ENCODE results near the gene COX19.

The COX19 gene, protein sequence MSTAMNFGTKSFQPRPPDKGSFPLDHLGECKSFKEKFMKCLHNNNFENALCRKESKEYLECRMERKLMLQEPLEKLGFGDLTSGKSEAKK

DNA sequence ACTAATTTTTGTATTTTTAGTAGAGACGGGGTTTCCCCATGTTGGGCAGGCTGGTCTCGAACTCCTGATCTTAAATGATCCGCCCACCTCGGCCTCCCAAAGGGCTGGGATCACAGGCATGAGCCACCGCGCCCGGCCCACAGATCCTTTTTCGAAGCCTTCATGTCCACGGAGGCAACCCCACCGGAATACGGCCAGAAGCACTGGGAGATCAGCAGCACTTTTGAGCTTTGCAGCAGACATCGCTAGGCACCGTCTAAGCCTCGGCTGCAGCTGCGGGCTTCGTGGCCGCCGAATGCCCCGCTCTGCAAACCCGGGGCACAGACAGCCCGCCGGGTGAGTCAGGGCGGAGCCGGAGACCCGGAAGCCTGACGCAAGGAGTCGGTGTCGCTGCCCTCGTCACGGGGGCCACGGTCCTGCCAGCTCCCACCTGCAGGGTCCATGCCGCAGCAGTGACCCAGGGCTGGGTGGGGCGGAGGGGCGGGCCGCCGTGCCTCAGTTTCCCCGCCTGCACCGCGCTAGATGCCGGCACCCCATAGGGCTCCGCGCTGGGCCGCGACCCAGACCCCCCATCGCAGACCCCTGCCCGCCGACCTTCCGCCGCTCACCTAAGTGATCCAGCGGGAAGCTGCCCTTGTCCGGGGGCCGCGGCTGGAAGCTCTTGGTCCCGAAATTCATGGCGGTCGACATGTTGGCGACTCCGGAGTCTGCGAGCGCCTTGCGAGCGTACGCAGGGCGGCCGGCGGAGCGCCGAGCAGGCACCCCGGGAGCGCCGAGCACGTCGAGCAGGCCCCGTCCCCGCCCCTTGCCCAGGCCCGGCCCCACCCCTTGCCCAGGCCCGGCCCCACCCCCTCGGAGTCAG is at the start of gene COX19:
COX19 (minus strand) TSS at position 730 of the 862 bp plus-strand sequence; CDS start at position 690, 40 bp downstream.
- no peaks in the 10 kb centered on the region for H3K27me3 ChIP-seq (ENCODE audit: insufficient read depth, low read length)
- H3K4me3 ChIP-seq (ENCODE audit: low read depth, low read length): peak within 1 kb of the TSS; percentile 91
- peaks cover 9% of the 10 kb centered on the region for H3K4me1 ChIP-seq (ENCODE audit: control insufficient read depth, insufficient read depth, low read length, unreplicated experiment)
- H3K27ac ChIP-seq (ENCODE audit: low read depth, low read length): peak within 1 kb of the TSS; percentile 86
- H3K79me2 ChIP-seq (ENCODE audit: control insufficient read depth, insufficient read depth, low read length, unreplicated experiment): peaks cover 44% of the 10 kb centered on the region
- H2AFZ ChIP-seq (ENCODE audit: low read length, unreplicated experiment): peak within 1 kb of the TSS; percentile 77
- H3K36me3 ChIP-seq (ENCODE audit: insufficient read depth, low read length): peaks cover 19% of the 10 kb centered on the region

DNA sequence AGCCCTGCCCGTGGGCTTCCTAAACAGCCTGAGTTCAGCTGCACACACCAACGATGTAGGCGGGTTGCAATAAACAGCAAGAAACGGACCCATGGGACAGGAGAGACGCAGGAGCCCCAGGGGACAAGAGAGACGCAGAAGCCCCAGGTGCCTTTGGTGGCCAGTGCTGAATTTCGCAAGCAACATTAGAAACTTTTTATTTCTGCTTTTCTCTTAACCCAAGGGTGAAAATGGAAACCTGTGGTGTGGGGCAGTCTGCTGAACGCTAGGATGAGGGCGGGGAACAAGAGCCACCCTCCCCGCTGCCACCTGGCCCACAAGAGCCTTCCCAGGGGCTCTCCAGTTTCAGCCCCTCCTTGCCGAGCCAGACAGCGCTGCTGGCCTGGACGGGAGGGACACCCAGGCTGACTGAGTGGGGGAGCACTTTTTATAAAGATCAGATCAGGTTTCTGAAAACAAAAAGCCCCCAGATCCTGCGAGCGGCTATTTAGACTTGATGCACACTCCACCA is 49.0 kb upstream of the COX19 start:
- no peak overlapping the region for H3K27ac ChIP-seq (ENCODE audit: low read depth, low read length)
- H3K27me3 ChIP-seq (ENCODE audit: insufficient read depth, low read length): no peaks in the 10 kb centered on the region
- no peak overlapping the region for H2AFZ ChIP-seq (ENCODE audit: low read length, unreplicated experiment)
- H3K79me2 ChIP-seq (ENCODE audit: control insufficient read depth, insufficient read depth, low read length, unreplicated experiment): peaks cover 39% of the 10 kb centered on the region
- H3K4me3 ChIP-seq (ENCODE audit: low read depth, low read length): no peak overlapping the region
- peaks cover 37% of the 10 kb centered on the region; the same call in 1 of the 2 replicates for H3K36me3 ChIP-seq (ENCODE audit: insufficient read depth, low read length)
- H3K4me1 ChIP-seq (ENCODE audit: control insufficient read depth, insufficient read depth, low read length, unreplicated experiment): peaks cover 16% of the 10 kb centered on the region

DNA sequence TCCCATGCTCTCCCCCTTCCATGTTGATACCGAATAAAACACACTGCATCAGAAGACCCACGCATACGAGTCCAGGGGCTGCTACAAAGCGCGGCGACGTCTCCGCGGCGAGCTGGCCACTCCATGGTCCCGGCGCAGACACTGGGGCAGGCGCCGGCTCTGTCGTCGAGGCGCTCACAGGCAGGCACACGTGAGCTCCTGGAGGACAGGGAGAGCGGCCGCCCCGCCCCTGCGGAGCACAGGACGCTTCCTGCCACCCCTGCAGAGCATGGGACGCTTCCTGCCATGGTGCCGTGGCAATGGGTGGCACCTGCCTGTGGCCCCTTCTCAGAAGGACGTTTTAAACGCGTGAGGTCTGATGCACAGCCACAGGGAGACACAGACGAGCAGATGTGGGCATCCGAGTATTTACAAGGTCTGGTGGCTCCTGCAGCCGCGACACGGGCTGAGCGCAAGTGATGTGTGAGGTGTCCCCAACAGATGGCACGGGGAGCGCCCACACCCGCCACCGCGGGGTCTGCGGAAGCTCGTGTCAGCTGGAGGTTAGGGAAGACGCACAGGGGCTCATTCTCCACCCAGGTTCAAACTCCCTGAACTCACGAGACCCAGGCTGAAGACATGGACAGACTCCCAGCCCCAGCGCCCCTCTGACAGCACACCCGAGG is 47.6 kb upstream of the COX19 start:
- Histone ChIP-seq H3K27me3 (ENCODE audit: insufficient read depth, low read length) (no peaks in the 10 kb centered on the region), H2AFZ (ENCODE audit: low read length, unreplicated experiment) (no peak overlapping the region), H3K4me3 (ENCODE audit: low read depth, low read length) (no peak overlapping the region), H3K4me1 (ENCODE audit: control insufficient read depth, insufficient read depth, low read length, unreplicated experiment) (peaks cover 8% of the 10 kb centered on the region), H3K79me2 (ENCODE audit: control insufficient read depth, insufficient read depth, low read length, unreplicated experiment) (peaks cover 39% of the 10 kb centered on the region), H3K36me3 (ENCODE audit: insufficient read depth, low read length) (peaks cover 37% of the 10 kb centered on the region; the same call in 1 of the 2 replicates), H3K27ac (ENCODE audit: low read depth, low read length) (no peak overlapping the region)

DNA sequence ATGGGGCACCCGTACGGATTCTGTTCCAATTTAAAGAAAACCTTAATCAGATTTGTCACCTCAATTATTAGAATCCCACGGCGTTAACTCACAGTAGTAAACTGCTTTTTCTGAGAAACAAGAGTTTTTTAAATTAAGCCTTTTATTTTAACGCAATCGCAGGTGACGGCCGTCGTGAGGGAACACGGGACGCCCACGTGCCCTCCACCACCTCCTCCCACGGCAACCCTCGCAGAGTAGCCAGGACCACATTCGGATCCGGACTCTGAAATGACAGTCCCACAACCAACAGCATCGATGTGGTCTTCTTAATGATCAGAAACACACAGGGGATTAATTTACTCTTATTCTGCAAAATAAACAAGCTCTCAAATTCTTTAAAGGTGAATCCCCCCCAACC is 47.0 kb upstream of the COX19 start:
- Histone ChIP-seq H3K4me3 (ENCODE audit: low read depth, low read length) (no peak overlapping the region), H3K27ac (ENCODE audit: low read depth, low read length) (no peak overlapping the region), H3K36me3 (ENCODE audit: insufficient read depth, low read length) (peaks cover 37% of the 10 kb centered on the region; the same call in 1 of the 2 replicates), H3K27me3 (ENCODE audit: insufficient read depth, low read length) (no peaks in the 10 kb centered on the region), H3K4me1 (ENCODE audit: control insufficient read depth, insufficient read depth, low read length, unreplicated experiment) (peaks cover 8% of the 10 kb centered on the region), H3K79me2 (ENCODE audit: control insufficient read depth, insufficient read depth, low read length, unreplicated experiment) (peaks cover 35% of the 10 kb centered on the region), H2AFZ (ENCODE audit: low read length, unreplicated experiment) (no peak overlapping the region)

DNA sequence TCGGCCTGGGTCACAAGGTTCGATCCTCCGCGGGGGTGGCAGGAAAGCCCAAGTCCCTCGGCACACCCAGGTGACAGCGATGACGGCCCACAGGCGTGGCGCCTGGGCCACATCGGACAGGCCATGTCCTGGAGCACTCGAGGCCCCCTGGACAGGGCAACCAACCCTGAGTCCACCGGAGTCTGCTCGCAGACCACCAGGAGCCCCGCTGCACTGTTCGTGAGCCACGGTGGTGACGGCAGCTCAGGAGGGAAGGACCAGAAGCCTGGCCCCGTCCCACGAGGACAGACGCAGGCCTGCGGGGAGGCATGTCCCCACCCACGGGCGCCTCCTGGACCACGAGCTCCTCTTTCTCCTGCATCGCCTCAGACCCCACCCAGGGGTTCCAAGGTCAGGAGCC is 46.6 kb upstream of the COX19 start:
- Histone ChIP-seq H3K4me1 (ENCODE audit: control insufficient read depth, insufficient read depth, low read length, unreplicated experiment) (peaks cover 5% of the 10 kb centered on the region), H3K79me2 (ENCODE audit: control insufficient read depth, insufficient read depth, low read length, unreplicated experiment) (peaks cover 30% of the 10 kb centered on the region), H3K27me3 (ENCODE audit: insufficient read depth, low read length) (no peaks in the 10 kb centered on the region), H2AFZ (ENCODE audit: low read length, unreplicated experiment) (no peak overlapping the region), H3K4me3 (ENCODE audit: low read depth, low read length) (no peak overlapping the region), H3K36me3 (ENCODE audit: insufficient read depth, low read length) (peaks cover 37% of the 10 kb centered on the region; the same call in 1 of the 2 replicates), H3K27ac (ENCODE audit: low read depth, low read length) (no peak overlapping the region)

DNA sequence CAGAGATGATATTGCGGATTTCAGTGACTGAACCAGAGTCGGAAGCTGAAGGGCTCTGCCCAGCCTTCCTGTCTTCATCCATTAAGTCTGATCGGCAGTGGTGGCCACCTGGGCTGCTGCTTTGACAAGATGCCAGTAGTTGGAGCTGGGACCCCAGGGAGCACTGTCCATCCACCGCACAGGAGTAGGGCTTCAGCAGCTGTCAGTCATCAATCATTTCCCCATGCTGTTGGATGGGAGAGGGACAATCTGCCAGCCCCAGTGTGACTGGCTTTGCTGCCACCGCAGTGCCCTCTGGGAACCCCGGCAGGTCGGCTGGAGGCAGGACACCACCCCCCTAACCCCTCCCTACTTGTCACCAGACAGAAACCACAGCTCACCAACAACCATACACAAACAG is 46.0 kb upstream of the COX19 start:
- H3K4me3 ChIP-seq (ENCODE audit: low read depth, low read length): no peak overlapping the region
- H2AFZ ChIP-seq (ENCODE audit: low read length, unreplicated experiment): no peak overlapping the region
- H3K36me3 ChIP-seq (ENCODE audit: insufficient read depth, low read length): peaks cover 32% of the 10 kb centered on the region; the same call in 1 of the 2 replicates
- H3K79me2 ChIP-seq (ENCODE audit: control insufficient read depth, insufficient read depth, low read length, unreplicated experiment): peaks cover 25% of the 10 kb centered on the region
- H3K27me3 ChIP-seq (ENCODE audit: insufficient read depth, low read length): no peaks in the 10 kb centered on the region
- no peaks in the 10 kb centered on the region for H3K4me1 ChIP-seq (ENCODE audit: control insufficient read depth, insufficient read depth, low read length, unreplicated experiment)
- no peak overlapping the region for H3K27ac ChIP-seq (ENCODE audit: low read depth, low read length)

DNA sequence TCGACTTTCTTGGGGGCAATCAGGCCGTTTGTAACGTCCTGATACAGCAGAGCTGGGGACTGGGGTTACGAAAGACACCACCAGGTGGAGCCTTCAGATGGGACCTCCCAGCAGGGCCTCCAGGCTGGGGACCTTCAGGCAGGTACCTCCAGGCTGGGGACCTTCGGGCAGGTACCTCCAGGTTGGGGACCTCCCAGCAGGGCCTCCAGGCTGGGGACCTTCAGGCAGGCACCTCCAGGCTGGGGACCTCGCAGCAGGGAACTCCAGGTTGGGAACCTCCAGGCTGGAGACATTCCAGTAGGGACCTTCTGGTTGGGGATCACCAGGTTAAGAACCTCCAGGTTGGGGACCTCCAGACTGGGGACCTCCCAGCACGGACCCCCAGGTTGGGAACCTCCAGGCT is 45.5 kb upstream of the COX19 start:
- Histone ChIP-seq H3K27ac (ENCODE audit: low read depth, low read length) (no peak overlapping the region), H3K79me2 (ENCODE audit: control insufficient read depth, insufficient read depth, low read length, unreplicated experiment) (peaks cover 20% of the 10 kb centered on the region), H2AFZ (ENCODE audit: low read length, unreplicated experiment) (no peak overlapping the region), H3K27me3 (ENCODE audit: insufficient read depth, low read length) (no peaks in the 10 kb centered on the region), H3K4me3 (ENCODE audit: low read depth, low read length) (no peak overlapping the region), H3K36me3 (ENCODE audit: insufficient read depth, low read length) (peaks cover 27% of the 10 kb centered on the region; the same call in 1 of the 2 replicates), H3K4me1 (ENCODE audit: control insufficient read depth, insufficient read depth, low read length, unreplicated experiment) (no peaks in the 10 kb centered on the region)

DNA sequence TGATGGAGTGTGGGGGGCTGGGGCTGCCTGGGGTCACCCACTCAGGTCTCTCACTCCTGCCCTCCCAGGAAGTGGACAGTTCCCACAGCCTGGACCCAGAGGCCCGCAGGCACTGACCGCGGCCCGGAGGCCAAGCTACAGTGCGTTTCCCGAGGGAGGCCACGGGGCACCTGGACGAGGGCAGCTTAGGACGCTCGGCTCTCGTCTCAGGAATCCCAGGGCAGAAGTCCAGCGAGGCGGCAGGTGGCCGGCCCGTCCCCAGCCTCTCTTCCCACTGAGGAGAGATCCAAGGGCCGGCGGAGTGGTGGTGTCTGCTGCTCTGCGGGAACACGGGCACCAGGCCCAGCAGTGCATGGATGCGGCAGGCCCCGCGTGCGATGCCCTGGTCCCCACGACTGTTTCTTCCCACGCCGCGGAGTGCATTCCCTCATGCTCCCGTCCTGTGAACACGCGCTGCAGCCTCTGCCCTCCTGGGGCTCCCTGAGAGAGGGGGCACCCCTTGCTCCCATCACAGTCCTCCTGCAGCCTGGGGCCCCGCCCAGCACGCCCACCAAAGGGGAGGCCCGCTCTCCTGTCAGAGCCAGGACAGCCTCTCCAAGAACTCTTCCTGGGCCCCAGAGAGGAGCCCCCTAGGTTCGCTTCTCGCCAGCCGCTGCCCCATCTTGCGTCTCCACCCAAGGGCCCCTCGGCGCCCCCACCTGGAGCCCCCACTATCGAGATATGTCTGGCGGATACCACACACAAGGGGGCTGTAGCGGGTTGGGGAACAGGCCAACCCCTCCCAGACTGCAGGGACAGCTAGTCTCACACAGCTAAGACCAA is 44.7 kb upstream of the COX19 start:
- H3K79me2 ChIP-seq (ENCODE audit: control insufficient read depth, insufficient read depth, low read length, unreplicated experiment): peaks cover 13% of the 10 kb centered on the region
- H2AFZ ChIP-seq (ENCODE audit: low read length, unreplicated experiment): no peak overlapping the region
- no peaks in the 10 kb centered on the region for H3K4me1 ChIP-seq (ENCODE audit: control insufficient read depth, insufficient read depth, low read length, unreplicated experiment)
- H3K36me3 ChIP-seq (ENCODE audit: insufficient read depth, low read length): peaks cover 26% of the 10 kb centered on the region; the same call in 1 of the 2 replicates
- H3K27me3 ChIP-seq (ENCODE audit: insufficient read depth, low read length): no peaks in the 10 kb centered on the region
- no peak overlapping the region for H3K27ac ChIP-seq (ENCODE audit: low read depth, low read length)
- H3K4me3 ChIP-seq (ENCODE audit: low read depth, low read length): no peak overlapping the region

DNA sequence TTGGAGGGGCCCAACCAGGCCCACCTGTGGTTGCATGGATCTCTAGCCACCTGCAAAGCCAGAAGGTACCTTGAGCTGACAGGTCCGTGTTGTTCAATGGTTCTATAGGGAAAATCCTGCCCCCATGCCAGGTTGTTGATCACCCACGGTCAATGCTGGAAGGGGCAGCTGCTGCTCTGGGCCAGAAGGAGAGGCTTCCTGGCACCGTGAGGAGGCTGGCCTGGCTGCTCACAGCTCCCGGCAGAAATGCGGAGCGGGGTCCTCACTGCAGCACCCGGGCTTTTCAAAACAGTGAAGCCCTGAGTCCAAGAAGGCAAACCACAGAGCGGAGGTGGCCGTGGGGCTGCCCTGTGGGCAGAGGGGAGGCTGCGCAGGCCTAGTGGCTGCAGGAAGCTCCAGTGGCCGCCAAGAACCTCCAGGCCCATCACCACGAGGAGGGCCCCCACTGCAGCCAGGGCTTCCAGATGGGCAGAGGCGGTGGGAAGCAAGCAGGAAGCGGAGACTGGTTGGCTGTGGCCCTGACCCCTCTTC is 44.0 kb upstream of the COX19 start:
- H3K27me3 ChIP-seq (ENCODE audit: insufficient read depth, low read length): no peaks in the 10 kb centered on the region
- H3K27ac ChIP-seq (ENCODE audit: low read depth, low read length): no peak overlapping the region
- H3K36me3 ChIP-seq (ENCODE audit: insufficient read depth, low read length): peaks cover 26% of the 10 kb centered on the region; the same call in 1 of the 2 replicates
- no peak overlapping the region for H2AFZ ChIP-seq (ENCODE audit: low read length, unreplicated experiment)
- no peak overlapping the region for H3K4me3 ChIP-seq (ENCODE audit: low read depth, low read length)
- no peaks in the 10 kb centered on the region for H3K4me1 ChIP-seq (ENCODE audit: control insufficient read depth, insufficient read depth, low read length, unreplicated experiment)
- H3K79me2 ChIP-seq (ENCODE audit: control insufficient read depth, insufficient read depth, low read length, unreplicated experiment): peaks cover 10% of the 10 kb centered on the region

DNA sequence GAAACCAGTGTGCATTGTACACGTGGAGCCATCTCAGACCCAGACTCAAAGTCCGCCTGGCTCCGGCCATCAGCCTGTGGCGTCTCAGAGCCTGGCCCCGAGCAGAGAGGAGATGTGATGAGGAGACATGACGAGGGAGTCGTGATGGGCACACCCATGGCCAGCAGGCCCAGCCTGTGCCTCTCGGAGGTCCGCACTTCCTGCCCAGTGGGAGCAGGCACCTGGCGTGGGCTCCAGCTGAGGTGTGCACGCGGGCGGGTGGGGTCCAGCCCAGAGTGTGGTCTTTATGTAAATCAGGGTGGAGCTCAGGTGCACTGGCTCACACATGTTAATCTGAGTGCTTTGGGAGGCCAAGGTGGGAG is 43.0 kb upstream of the COX19 start:
- Histone ChIP-seq H3K4me1 (ENCODE audit: control insufficient read depth, insufficient read depth, low read length, unreplicated experiment) (no peaks in the 10 kb centered on the region), H3K27ac (ENCODE audit: low read depth, low read length) (no peak overlapping the region), H3K36me3 (ENCODE audit: insufficient read depth, low read length) (peaks cover 26% of the 10 kb centered on the region; the same call in 1 of the 2 replicates), H2AFZ (ENCODE audit: low read length, unreplicated experiment) (no peak overlapping the region), H3K27me3 (ENCODE audit: insufficient read depth, low read length) (no peaks in the 10 kb centered on the region), H3K79me2 (ENCODE audit: control insufficient read depth, insufficient read depth, low read length, unreplicated experiment) (peaks cover 10% of the 10 kb centered on the region), H3K4me3 (ENCODE audit: low read depth, low read length) (no peak overlapping the region)
